ENCODE results near the gene PRDM13. TPM values are rescaled to one million over a fixed set of nuclear protein-coding genes. Genes with fewer than 3 reads are reported as not detected.

Gene PRDM13
- total and polyA plus RNA-seq, 2 of the 13 experiments (the other 11 are each of a cell fraction or from before 2014, with no cell fraction given): not detected

- Histone ChIP-seq H3K4me1 (ENCODE audit: insufficient read depth, low read length) (peaks cover 21% of the 10 kb centered on the region), H3K79me2 (ENCODE audit: insufficient read depth, low read length) (no peaks in the 10 kb centered on the region), H4K20me1 (ENCODE audit: insufficient read depth, low read length) (no peaks in the 10 kb centered on the region), H3K36me3 (replicated peaks in 1 of 2; ENCODE audit: control insufficient read depth in 1 of 2, insufficient read depth in 2 of 2, low read length in 2 of 2) (no peaks in the 10 kb centered on the region), H3K9me3 (ENCODE audit: low read length) (no peaks in the 10 kb centered on the region), H3K4me3 (replicated peaks in 1 of 3; ENCODE audit: insufficient read depth in 1 of 3, low read depth in 2 of 3, low read length in 3 of 3) (peak overlapping the region in 2 of 3 experiments; percentile 47 to 66; a peak in 4 of 6 replicates), H3K4me2 (ENCODE audit: low read depth, low read length) (peak overlapping the region; percentile 79), H3K9ac (ENCODE audit: insufficient read depth, low read depth, low read length) (no peak overlapping the region), H2AFZ (ENCODE audit: low read length) (no peak overlapping the region), H3K27ac (ENCODE audit: extremely low read length, insufficient read depth, low read length) (no peak overlapping the region), H3K27me3 (ENCODE audit: control insufficient read depth in 1 of 2, insufficient read depth in 2 of 2, low read length in 2 of 2) (peaks cover 14 to 84% of the 10 kb centered on the region in 2 experiments; a peak in 4 of 5 replicates)
- FAIRE-seq (no peak), DNase-seq (ENCODE audit: low spot score) (no peak), ATAC-seq (no peak; the same call in 2 of the 3 replicates)
- no TSS peak for BruUV-seq (replicated peaks)
- CTCF ChIA-PET (ENCODE audit: low intra/inter-chr PET ratio, low total read pairs): no interaction called here
- POLR2A ChIA-PET: no interaction called here
- in situ Hi-C loops (cut with HindIII; ENCODE audit: extremely low pct_ligation_motif_present, low pct_unique_long_range_greater_than_20kb): no loop called here
- intact Hi-C loops (cut with micrococcal nuclease; ENCODE audit: unreplicated experiment): no loop called here
- TF ChIP-seq ZMAT5 (CRISPR knock-in tag; IDR thresholded peaks at IDR 0.05; ENCODE audit: borderline replicate concordance, low read depth): no peak
- TF ChIP-seq CBX2 (IDR thresholded peaks at IDR 0.05; ENCODE audit: low read depth, low read length): peak; percentile 90
- no peak for TF ChIP-seq CBX2 (CRISPR knock-in tag; IDR thresholded peaks at IDR 0.05; ENCODE audit: low read depth)
- no peak for TF ChIP-seq NFIC (IDR thresholded peaks at IDR 0.05; ENCODE audit: low read length)
- WGBS (ENCODE audit: low lambda C conversion rate): 35% methylated on average over 26 of the region's 31 CpGs
Observed at GRCh38 chr6:99604166-99605073, 2.2 kb upstream of the PRDM13 start.

GRCh38 chr6:99605074-99605734 lies 1.4 kb upstream of the PRDM13 start:
- FAIRE-seq (no peak), ATAC-seq (peak; percentile 20; the same call in 2 of the 3 replicates), DNase-seq (ENCODE audit: low spot score) (no peak)
- H3K27me3 ChIP-seq (ENCODE audit: control insufficient read depth in 1 of 2, insufficient read depth in 2 of 2, low read length in 2 of 2): peaks cover 14 to 84% of the 10 kb centered on the region in 2 experiments; a peak in 4 of 5 replicates
- no peak overlapping the region for H3K4me3 ChIP-seq (replicated peaks in 1 of 3; ENCODE audit: insufficient read depth in 1 of 3, low read depth in 2 of 3, low read length in 3 of 3)
- no TSS peak for BruUV-seq (replicated peaks)
- no peaks in the 10 kb centered on the region for H4K20me1 ChIP-seq (ENCODE audit: insufficient read depth, low read length)
- 23% methylated on average over 13 of the region's 20 CpGs for WGBS (ENCODE audit: low lambda C conversion rate)
- no peak overlapping the region for H2AFZ ChIP-seq (ENCODE audit: low read length)
- no peaks in the 10 kb centered on the region for H3K9me3 ChIP-seq (ENCODE audit: low read length)
- peak overlapping the region; percentile 2; the same call in 1 of the 2 replicates for H3K4me2 ChIP-seq (ENCODE audit: low read depth, low read length)
- no peaks in the 10 kb centered on the region for H3K79me2 ChIP-seq (ENCODE audit: insufficient read depth, low read length)
- POLR2A ChIA-PET: no interaction called here
- H3K9ac ChIP-seq (ENCODE audit: insufficient read depth, low read depth, low read length): no peak overlapping the region
- in situ Hi-C loops (cut with HindIII; ENCODE audit: extremely low pct_ligation_motif_present, low pct_unique_long_range_greater_than_20kb): no loop called here
- CTCF ChIA-PET (ENCODE audit: low intra/inter-chr PET ratio, low total read pairs): no interaction called here
- intact Hi-C loops (cut with micrococcal nuclease; ENCODE audit: unreplicated experiment): no loop called here
- H3K36me3 ChIP-seq (replicated peaks in 1 of 2; ENCODE audit: control insufficient read depth in 1 of 2, insufficient read depth in 2 of 2, low read length in 2 of 2): no peaks in the 10 kb centered on the region
- peaks cover 21% of the 10 kb centered on the region for H3K4me1 ChIP-seq (ENCODE audit: insufficient read depth, low read length)
- H3K27ac ChIP-seq (ENCODE audit: extremely low read length, insufficient read depth, low read length): no peak overlapping the region
- TF ChIP-seq ZBTB14 (CRISPR knock-in tag; IDR thresholded peaks at IDR 0.05) (no peak), HIC2 (CRISPR knock-in tag; IDR thresholded peaks at IDR 0.05; ENCODE audit: low read depth) (no peak), ATF5 (CRISPR knock-in tag; IDR thresholded peaks at IDR 0.05; ENCODE audit: low read depth) (no peak), ZNF780A (CRISPR knock-in tag; IDR thresholded peaks at IDR 0.05) (no peak), ZBTB3 (CRISPR knock-in tag; IDR thresholded peaks at IDR 0.05; ENCODE audit: borderline replicate concordance, low read depth) (no peak), ZNF230 (CRISPR knock-in tag; IDR thresholded peaks at IDR 0.05) (no peak), ZFP90 (CRISPR knock-in tag; IDR thresholded peaks at IDR 0.05; ENCODE audit: borderline replicate concordance) (no peak)

All from HepG2 (cell line).